HepG2 (cell line): Measurements from ENCODE around the gene SH3PXD2A. TPM values are rescaled to one million over a fixed set of nuclear protein-coding genes. Genes with fewer than 3 reads are reported as not detected.

ENCODE experiments used
- ATAC-seq: fragments of 200-7000 bp; cut with Tn5 transposase; 3 replicates; pipeline ENCODE4 v1.9.1; 2020; ENCODE audit warnings: mild to moderate bottlenecking, moderate library complexity
- BruUV-seq: library from RNA; stranded (reverse); fragments of 400-500 nt; replicated peaks from 2 replicates; lab custom pipeline; 2021; lab: Mats Ljungman, UMichigan
- CTCF ChIA-PET: fragments of 300-600 bp; formaldehyde crosslinking; extraction: SDS; loops from one replicate; lab custom pipeline; 2021; ENCODE audit warnings: low total read pairs, inconsistent platforms, low intra/inter-chr PET ratio; lab: Yijun Ruan, JAX
- POLR2A ChIA-PET: fragments of 350-600 bp; sonication (Branson Sonifier 250); formaldehyde crosslinking; loops from one replicate; lab custom pipeline; 2020; ENCODE audit warnings: antibody characterized with exemption, inconsistent platforms; lab: Yijun Ruan, JAX
- DNase-seq: peaks from one replicate; pipeline ENCODE4 v3.0.0-alpha.2; 2015; ENCODE audit warnings: low spot score
- FAIRE-seq: peaks from 3 replicates; lab custom pipeline; 2011; peaks lifted over from hg19 to GRCh38; lab: Jason Lieb, UNC
- H2AFZ ChIP-seq: one replicate; pipeline ENCODE4 v1.6.1; 2011; ENCODE audit warnings: low read length, inconsistent platforms
- H3K27ac ChIP-seq: fragments of 300-600 bp; 3 replicates; pipeline ENCODE4 v1.8.0; 2011; ENCODE audit warnings: mixed run types, mild to moderate bottlenecking, mixed read lengths, low read length, inconsistent platforms; ENCODE audit not compliant: insufficient read depth; ENCODE audit errors: extremely low read length
- H3K27me3 ChIP-seq, 2 experiments: fragments of 200-600 bp in 1 of 2; 2 replicates in 1 of 2; 3 replicates in 1 of 2; pipeline versions ENCODE4 v1.6.0 to v1.8.0; 2011; ENCODE audit warnings: low read length in 2 of 2, mild to moderate bottlenecking in 2 of 2, moderate library complexity in 2 of 2, inconsistent platforms in 1 of 2; ENCODE audit not compliant: insufficient read depth in 2 of 2, control insufficient read depth in 1 of 2
- H3K36me3 ChIP-seq, 2 experiments: fragments of 200-600 bp in 1 of 2; replicated peaks in 1 of 2; 2 replicates in 1 of 2; 3 replicates in 1 of 2; pipeline versions ENCODE4 v1.5.1 to v1.8.0; 2011; ENCODE audit warnings: low read length in 2 of 2, inconsistent platforms in 1 of 2; ENCODE audit not compliant: insufficient read depth in 2 of 2, control insufficient read depth in 1 of 2
- H3K4me1 ChIP-seq: 2 replicates; pipeline ENCODE4 v1.5.1; 2012; ENCODE audit warnings: low read length, inconsistent platforms; ENCODE audit not compliant: insufficient read depth
- H3K4me2 ChIP-seq: 2 replicates; pipeline ENCODE4 v1.6.0; 2011; ENCODE audit warnings: low read depth, low read length, inconsistent platforms
- H3K4me3 ChIP-seq, 3 experiments: fragments of 200-600 bp in 1 of 3; sonication (generic), shearing (Covaris generic) in 1 of 3; replicated peaks in 1 of 3; 2 replicates each; pipeline ENCODE4 v1.5.1; 2011 to 2016; ENCODE audit warnings: low read length in 3 of 3, inconsistent platforms in 2 of 3, low read depth in 2 of 3, mild to moderate bottlenecking in 2 of 3, control low read depth in 1 of 3, mixed read lengths in 1 of 3; ENCODE audit not compliant: insufficient read depth in 1 of 3
- H3K79me2 ChIP-seq: one replicate; pipeline ENCODE4 v1.6.1; 2011; ENCODE audit warnings: low read length, inconsistent platforms; ENCODE audit not compliant: insufficient read depth
- H3K9ac ChIP-seq: 2 replicates; pipeline ENCODE4 v1.6.0; 2011; ENCODE audit warnings: mild to moderate bottlenecking, low read depth, low read length, inconsistent platforms; ENCODE audit not compliant: insufficient read depth
- H3K9me3 ChIP-seq: 2 replicates; pipeline ENCODE4 v1.5.1; 2012; ENCODE audit warnings: mild to moderate bottlenecking, low read length
- H4K20me1 ChIP-seq: 2 replicates; pipeline ENCODE4 v1.6.0; 2011; ENCODE audit warnings: inconsistent platforms, mild to moderate bottlenecking, low read length, moderate library complexity; ENCODE audit not compliant: insufficient read depth
- GATAD1 ChIP-seq: IDR thresholded peaks from 2 replicates; pipeline ENCODE4 v1.6.1; 2016; ENCODE audit warnings: missing genetic modification reagents, missing compliant biosample characterization
- HIVEP1 ChIP-seq: sonication (generic); formaldehyde crosslinking; IDR thresholded peaks from 2 replicates; pipeline ENCODE4 v1.4.0; 2020; ENCODE audit warnings: mild to moderate bottlenecking, missing genetic modification reagents
- NONO ChIP-seq, 2 experiments: fragments of 450-650 bp in 1 of 2; sonication (generic) in 1 of 2; formaldehyde crosslinking in 1 of 2; IDR thresholded peaks in 1 of 2; conservative IDR thresholded peaks in 1 of 2; 2 replicates each; pipeline versions ENCODE4 v1.6.1 to v1.8.0; 2017 to 2022; ENCODE audit warnings: mild to moderate bottlenecking in 1 of 2, missing genetic modification reagents in 1 of 2, moderate library complexity in 1 of 2
- NPAS2 ChIP-seq: sonication (generic); formaldehyde crosslinking; IDR thresholded peaks from 2 replicates; pipeline ENCODE4 v1.8.0; 2022; ENCODE audit warnings: mild to moderate bottlenecking, missing genetic modification reagents, borderline replicate concordance
- POLR2A ChIP-seq, 2 experiments: IDR thresholded peaks; 2 replicates each; pipeline ENCODE4 v1.6.1; 2011; ENCODE audit warnings: low read depth in 2 of 2, low read length in 2 of 2, mild to moderate bottlenecking in 1 of 2, moderate library complexity in 1 of 2; ENCODE audit not compliant: insufficient read depth in 1 of 2
- STAT5B ChIP-seq: sonication (generic); formaldehyde crosslinking; IDR thresholded peaks from 2 replicates; pipeline ENCODE4 v1.4.0; 2020; ENCODE audit warnings: missing genetic modification reagents
- ZNF598 ChIP-seq: sonication (generic); formaldehyde crosslinking; IDR thresholded peaks from 2 replicates; pipeline ENCODE4 v1.5.1; 2020; ENCODE audit warnings: mild to moderate bottlenecking, missing genetic modification reagents, borderline replicate concordance
- ZNF629 ChIP-seq: sonication (generic); formaldehyde crosslinking; conservative IDR thresholded peaks from 2 replicates; pipeline ENCODE4 v1.5.0; 2020; ENCODE audit warnings: missing genetic modification reagents
- ZNF703 ChIP-seq: sonication (generic); formaldehyde crosslinking; IDR thresholded peaks from 2 replicates; pipeline ENCODE4 v1.5.1; 2020; ENCODE audit warnings: missing genetic modification reagents, mild to moderate bottlenecking, moderate library complexity, borderline replicate concordance
- ZNF772 ChIP-seq: sonication (generic); formaldehyde crosslinking; IDR thresholded peaks from 2 replicates; pipeline ENCODE4 v1.5.0; 2020; ENCODE audit warnings: mild to moderate bottlenecking, missing genetic modification reagents
- ZNF782 ChIP-seq: sonication (generic); formaldehyde crosslinking; IDR thresholded peaks from 2 replicates; pipeline ENCODE4 v1.4.0; 2020; ENCODE audit warnings: missing genetic modification reagents, mild to moderate bottlenecking, borderline replicate concordance
- WGBS: methylation state at CpG from one replicate; pipeline ENCODE4 v1.1.6; 2017; ENCODE audit warnings: low lambda C conversion rate; 5-methylcytosine and 5-hydroxymethylcytosine counted together
- in situ Hi-C: cut with HindIII; loops from 2 replicates; pipeline ENCODE4 v1.10.0; 2017; ENCODE audit warnings: low pct_unique_long_range_greater_than_20kb; ENCODE audit not compliant: extremely low pct_ligation_motif_present
- intact Hi-C: fragments of 100-400 bp; cut with micrococcal nuclease; formaldehyde crosslinking; loops from one replicate; pipeline ENCODE4 v1.10.0; 2022; ENCODE audit not compliant: unreplicated experiment
- polyA plus RNA-seq, 8 experiments: library from polyadenylated mRNA; depleted of rRNA in 3 of 8; stranded (reverse) in 7 of 8; unstranded in 1 of 8; fragments of >200 nt; fragmentation: Illumina TruSeq in 4 of 8; extraction: Trizol in 4 of 8; gene quantifications; 2 replicates each; pipeline versions ENCODE4 v1.2.1 to v1.2.3, GENCODE V29; 2011 to 2016; ENCODE audit warnings: low read depth in 4 of 8, missing spikeins in 1 of 8, mixed read lengths in 1 of 8; ENCODE audit not compliant: insufficient read depth in 1 of 8
- total RNA-seq, 5 experiments: library from RNA; depleted of rRNA; stranded (reverse); fragments of >200 nt; fragmentation: Illumina TruSeq; extraction: Trizol; gene quantifications; 2 replicates each; pipeline ENCODE4 v1.2.3, GENCODE V29; 2016; ENCODE audit warnings: low read depth in 1 of 5
- TF ChIP-seq, protein P1 (sequence below): sonication (generic); formaldehyde crosslinking; IDR thresholded peaks from 2 replicates; pipeline ENCODE4 v1.5.0; 2020; ENCODE audit warnings: missing genetic modification reagents
- TF ChIP-seq, protein P2 (sequence below): IDR thresholded peaks from 2 replicates; pipeline ENCODE4 v1.6.1; 2016

Gene SH3PXD2A
- total and polyA plus RNA-seq, 2 of the 13 experiments (the other 11 are each of a cell fraction or from before 2014, with no cell fraction given): 11.1 to 11.3 TPM

DNA sequence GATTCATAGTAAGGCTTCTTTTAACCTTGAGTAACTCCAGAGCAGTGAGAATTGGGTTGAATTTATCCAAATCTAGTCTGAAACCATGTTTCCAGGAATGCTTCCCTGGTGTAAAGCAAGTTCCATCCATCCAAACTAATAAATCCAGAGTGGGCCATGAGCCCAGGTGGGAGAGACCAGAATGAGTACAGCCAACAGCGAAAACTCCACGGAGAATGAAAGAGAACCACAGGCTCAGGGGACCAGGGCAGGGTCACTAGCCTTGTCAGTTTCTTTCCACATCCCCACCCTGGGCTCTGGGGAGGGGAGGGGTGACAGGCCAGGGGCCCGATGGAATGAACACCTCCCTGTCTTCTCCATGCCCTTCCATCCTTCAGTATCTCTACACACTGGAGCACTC, 181.8 kb downstream of the SH3PXD2A start:
- no peak for TF ChIP-seq POLR2A (IDR thresholded peaks at IDR 0.05; ENCODE audit: insufficient read depth in 1 of 2, low read depth in 2 of 2, low read length in 2 of 2)
- TF ChIP-seq NPAS2 (CRISPR knock-in tag): no peak
- no peak for TF ChIP-seq NONO (IDR thresholded peaks at IDR 0.05)
- TF ChIP-seq NONO (CRISPR knock-in tag; conservative IDR thresholded peaks at IDR 0.05): no peak
- no peak for TF ChIP-seq ZNF772
- TF ChIP-seq, protein P1, sequence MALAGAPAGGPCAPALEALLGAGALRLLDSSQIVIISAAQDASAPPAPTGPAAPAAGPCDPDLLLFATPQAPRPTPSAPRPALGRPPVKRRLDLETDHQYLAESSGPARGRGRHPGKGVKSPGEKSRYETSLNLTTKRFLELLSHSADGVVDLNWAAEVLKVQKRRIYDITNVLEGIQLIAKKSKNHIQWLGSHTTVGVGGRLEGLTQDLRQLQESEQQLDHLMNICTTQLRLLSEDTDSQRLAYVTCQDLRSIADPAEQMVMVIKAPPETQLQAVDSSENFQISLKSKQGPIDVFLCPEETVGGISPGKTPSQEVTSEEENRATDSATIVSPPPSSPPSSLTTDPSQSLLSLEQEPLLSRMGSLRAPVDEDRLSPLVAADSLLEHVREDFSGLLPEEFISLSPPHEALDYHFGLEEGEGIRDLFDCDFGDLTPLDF (CRISPR knock-in tag): no peak
- TF ChIP-seq ZNF598 (CRISPR knock-in tag): no peak
- no peak for TF ChIP-seq HIVEP1 (CRISPR knock-in tag)
- no peak for TF ChIP-seq ZNF703 (CRISPR knock-in tag)
- TF ChIP-seq, protein P2, sequence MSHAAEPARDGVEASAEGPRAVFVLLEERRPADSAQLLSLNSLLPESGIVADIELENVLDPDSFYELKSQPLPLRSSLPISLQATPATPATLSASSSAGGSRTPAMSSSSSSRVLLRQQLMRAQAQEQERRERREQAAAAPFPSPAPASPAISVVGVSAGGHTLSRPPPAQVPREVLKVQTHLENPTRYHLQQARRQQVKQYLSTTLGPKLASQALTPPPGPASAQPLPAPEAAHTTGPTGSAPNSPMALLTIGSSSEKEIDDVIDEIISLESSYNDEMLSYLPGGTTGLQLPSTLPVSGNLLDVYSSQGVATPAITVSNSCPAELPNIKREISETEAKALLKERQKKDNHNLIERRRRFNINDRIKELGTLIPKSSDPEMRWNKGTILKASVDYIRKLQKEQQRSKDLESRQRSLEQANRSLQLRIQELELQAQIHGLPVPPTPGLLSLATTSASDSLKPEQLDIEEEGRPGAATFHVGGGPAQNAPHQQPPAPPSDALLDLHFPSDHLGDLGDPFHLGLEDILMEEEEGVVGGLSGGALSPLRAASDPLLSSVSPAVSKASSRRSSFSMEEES (CRISPR knock-in tag): no peak
- no peak for TF ChIP-seq ZNF782 (CRISPR knock-in tag)
- TF ChIP-seq STAT5B (CRISPR knock-in tag): no peak
- no peak for TF ChIP-seq GATAD1 (CRISPR knock-in tag)
- no peak for TF ChIP-seq ZNF629 (CRISPR knock-in tag)
- Histone ChIP-seq H2AFZ (no peak overlapping the region), H3K9ac (no peak overlapping the region), H3K9me3 (no peaks in the 10 kb centered on the region), H3K79me2 (no peaks in the 10 kb centered on the region), H4K20me1 (no peaks in the 10 kb centered on the region), H3K4me3 (no peak overlapping the region), H3K27ac (no peak overlapping the region), H3K27me3 (no peaks in the 10 kb centered on the region), H3K4me2 (no peak overlapping the region), H3K4me1 (no peaks in the 10 kb centered on the region), H3K36me3 (peaks cover 9 to 58% of the 10 kb centered on the region in 2 experiments)
- FAIRE-seq (no peak), ATAC-seq (no peak), DNase-seq (no peak)
- POLR2A ChIA-PET: no interaction called here
- WGBS: 96% methylated on average over 3 of the region's 3 CpGs
- in situ Hi-C loops (no loop called here), intact Hi-C loops (no loop called here)
- CTCF ChIA-PET: no interaction called here
- BruUV-seq: no TSS peak
